ENCODE data around the gene SBF1.

Gene SBF1

DNA sequence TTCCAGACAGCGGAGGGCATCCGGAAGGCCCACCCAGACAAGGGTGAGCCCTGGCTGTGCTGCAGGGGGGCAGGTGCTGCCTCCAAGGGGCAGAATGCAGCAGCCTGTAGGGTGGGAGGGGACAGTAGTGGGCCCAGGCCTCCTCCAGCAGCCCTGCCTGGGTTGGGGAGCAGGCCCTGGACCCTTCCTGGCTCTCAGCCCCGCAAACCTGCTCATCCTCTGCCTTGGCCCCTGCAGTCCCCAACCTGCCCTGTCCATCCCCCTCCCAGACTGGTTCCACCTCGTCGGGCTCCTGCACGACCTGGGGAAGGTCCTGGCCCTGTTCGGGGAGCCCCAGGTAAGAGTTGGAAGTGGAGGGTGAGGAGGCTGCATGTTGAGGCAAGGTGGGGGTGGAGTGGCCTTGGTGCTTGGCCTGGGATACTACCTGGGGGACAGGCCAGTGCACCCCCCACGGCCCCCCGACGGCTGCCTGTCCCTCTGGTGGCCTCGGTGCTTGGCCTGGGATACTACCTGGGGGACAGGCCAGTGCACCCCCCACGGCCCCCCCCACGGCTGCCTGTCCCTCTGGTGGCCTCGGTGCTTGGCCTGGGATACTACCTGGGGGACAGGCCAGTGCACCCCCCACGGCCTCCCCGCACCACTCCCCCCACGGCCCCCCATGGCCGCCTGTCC, 13.3 kb upstream of the SBF1 start:
- H3K4me3 ChIP-seq (ENCODE audit: low read depth, low read length) = no peak overlapping the region
- TF ChIP-seq, protein P1, sequence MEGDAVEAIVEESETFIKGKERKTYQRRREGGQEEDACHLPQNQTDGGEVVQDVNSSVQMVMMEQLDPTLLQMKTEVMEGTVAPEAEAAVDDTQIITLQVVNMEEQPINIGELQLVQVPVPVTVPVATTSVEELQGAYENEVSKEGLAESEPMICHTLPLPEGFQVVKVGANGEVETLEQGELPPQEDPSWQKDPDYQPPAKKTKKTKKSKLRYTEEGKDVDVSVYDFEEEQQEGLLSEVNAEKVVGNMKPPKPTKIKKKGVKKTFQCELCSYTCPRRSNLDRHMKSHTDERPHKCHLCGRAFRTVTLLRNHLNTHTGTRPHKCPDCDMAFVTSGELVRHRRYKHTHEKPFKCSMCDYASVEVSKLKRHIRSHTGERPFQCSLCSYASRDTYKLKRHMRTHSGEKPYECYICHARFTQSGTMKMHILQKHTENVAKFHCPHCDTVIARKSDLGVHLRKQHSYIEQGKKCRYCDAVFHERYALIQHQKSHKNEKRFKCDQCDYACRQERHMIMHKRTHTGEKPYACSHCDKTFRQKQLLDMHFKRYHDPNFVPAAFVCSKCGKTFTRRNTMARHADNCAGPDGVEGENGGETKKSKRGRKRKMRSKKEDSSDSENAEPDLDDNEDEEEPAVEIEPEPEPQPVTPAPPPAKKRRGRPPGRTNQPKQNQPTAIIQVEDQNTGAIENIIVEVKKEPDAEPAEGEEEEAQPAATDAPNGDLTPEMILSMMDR (IDR thresholded peaks at IDR 0.05; ENCODE audit: low read depth, low read length) = no peak

DNA sequence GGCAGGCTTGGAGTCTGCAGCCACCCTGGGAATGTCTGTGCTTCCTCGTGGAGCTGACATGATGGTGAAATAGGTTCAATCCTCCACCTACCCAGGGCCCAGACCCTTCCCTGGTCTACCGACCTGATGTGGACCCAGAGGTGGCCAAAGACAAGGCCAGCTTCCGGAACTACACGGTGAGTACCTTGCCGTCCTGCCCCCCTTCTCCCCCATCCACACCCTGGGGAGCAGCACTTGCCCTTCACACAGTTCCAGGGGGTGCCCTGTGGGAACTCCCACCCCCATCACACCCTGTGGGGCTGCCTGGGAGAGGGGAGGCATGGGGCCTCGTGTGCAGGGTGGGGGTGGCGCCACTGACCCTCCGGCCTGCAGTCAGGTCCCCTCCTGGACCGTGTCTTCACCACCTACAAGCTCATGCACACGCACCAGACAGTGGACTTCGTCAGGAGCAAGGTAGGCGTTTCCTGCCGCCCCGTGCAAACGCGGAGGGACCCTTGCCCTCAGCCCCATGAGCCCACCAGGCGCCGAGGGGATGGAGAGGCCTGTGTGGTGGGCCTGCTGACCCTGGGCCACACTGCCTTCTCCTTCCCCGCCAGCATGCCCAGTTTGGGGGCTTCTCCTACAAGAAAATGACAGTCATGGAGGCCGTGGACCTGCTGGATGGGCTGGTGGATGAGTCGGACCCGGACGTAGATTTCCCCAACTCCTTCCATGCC, 12.6 kb upstream of the SBF1 start:
- H3K4me3 ChIP-seq (ENCODE audit: low read depth, low read length) = no peak overlapping the region
- TF ChIP-seq, protein P1 (IDR thresholded peaks at IDR 0.05; ENCODE audit: low read depth, low read length) = no peak

DNA sequence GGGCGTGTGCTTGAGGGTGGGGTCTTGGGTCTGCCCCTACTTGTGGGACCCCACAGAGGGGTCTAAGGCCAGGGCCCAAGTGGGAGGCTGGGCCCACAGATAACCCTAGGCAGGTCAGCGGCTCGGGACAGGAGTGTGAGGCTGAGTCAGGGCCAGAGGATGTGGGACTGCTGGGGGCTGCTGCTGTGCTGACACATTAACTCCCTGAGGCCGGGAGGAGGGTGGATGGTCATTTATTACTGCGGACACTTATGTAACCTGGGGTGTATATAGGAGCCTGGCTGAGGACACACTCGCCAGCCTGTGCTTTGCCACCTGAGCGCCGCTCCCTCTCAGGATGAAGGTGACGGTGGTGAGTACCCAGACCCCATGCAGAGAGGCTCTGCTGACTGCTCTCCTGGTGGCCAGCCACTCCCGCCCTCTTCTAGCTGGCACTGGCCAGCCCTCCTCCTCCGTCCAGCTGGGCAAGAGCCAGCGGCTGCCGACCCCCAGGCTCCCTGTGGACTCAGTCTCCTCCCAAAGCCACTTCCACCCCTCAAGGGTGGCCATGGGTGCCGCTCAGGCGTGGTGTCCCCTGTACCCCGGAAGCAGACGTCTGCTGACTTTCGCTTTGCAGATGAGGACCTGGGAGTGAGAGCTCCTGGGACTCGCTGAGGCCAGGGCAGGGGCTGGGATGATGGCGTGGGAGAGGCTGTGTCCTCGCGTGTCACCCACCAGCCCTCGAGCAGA, 11.9 kb upstream of the SBF1 start, which contains the start of gene MIOX:
Gene MIOX, plus strand, starts transcription at position 299 of the 729 bp plus-strand sequence. Its CDS starts 39 bp downstream, at position 338.
- TF ChIP-seq, protein P1 (IDR thresholded peaks at IDR 0.05; ENCODE audit: low read depth, low read length) = no peak
- H3K4me3 ChIP-seq (ENCODE audit: low read depth, low read length) = no peak within 1 kb of the TSS

DNA sequence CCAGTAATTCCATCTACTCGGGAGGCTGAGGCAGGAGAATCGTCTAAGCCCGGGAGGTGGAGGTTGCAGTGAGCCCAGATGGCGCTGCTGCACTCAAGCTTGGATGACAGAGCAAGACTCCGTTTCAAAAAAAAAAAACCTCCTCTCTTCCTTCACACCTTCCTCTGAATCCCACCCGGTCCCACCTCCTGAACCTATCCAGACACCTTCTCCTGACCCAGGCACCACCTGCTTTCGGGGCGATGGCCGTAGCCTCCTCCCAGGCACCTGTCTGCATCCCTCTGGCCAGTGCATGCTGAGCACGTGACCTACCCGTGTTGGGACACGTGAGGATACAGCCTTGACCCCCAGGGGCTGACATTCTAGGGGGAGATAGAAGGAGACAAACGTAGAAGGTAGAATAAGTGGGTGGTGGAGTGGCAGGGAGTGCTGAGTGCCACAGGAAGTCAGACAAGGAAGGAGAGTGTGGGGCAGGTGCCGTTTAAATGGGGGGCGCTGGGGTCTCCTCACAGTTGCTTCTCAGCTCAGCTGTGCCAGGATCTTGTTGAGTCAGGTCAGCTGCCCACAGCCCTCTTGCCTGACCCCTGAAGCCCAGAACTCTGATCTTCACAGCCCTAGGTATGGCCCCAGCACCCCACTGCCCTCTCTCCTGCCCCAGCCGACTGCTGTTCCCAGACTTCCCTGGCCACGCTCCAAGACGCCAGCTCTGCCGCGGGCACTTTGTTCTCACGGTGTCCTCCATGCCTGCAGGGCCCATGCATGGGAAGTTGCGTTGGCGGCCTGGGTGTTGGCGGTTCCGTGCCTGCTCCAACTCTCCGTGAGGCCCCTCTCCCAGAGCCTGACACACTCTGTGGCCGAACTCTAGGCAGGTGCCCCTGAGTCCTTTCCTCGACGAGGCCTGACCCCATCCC, 10.6 kb upstream of the SBF1 start:
- no peak overlapping the region for H3K4me3 ChIP-seq (ENCODE audit: low read depth, low read length)
- TF ChIP-seq, protein P1 (IDR thresholded peaks at IDR 0.05; ENCODE audit: low read depth, low read length) = no peak

DNA sequence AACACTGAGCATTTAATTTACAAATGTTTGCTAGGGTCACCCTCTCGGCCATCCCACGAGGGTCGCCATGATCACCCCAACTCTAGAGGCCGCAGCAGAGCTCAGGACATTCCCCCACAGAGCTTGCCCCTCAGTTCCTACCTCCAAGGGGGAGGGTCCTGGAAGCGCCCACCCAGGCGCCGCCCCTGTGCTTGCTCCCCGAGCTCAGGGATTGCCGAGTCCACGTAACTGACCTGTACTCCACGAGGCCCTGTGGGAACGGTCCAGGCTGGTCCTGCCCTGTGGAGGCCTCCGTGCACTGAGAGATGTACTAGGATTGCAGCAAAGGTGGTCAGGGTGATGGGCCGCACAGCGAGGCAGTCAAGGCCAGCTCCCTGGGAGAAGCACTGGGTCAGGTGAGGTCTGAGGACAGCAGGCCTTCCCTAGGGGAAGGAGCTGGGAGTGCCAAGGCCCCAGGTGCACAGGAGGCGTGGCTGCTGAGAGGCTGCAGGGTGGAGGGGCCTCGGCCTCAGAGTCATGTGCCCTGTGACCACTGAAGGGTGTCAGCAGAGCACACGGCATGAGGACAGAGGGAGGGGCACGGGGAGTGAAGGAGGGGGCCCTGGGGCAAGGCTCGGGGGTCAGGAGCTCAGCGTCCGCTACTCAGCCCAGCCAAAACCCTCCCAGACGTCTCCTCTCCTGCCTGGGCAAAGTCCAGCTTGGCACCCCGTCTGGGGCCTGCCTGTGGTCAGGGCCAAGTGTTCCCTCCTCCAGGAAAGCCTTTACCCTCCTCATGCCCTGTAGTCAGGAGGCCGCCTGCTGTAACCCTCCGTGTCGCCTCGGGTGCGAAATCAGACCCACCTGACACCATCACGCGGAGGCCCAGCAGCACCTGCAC, 9.4 kb upstream of the SBF1 start:
- no peak overlapping the region for H3K4me3 ChIP-seq (ENCODE audit: low read depth, low read length)
- TF ChIP-seq, protein P1 (IDR thresholded peaks at IDR 0.05; ENCODE audit: low read depth, low read length) = no peak

DNA sequence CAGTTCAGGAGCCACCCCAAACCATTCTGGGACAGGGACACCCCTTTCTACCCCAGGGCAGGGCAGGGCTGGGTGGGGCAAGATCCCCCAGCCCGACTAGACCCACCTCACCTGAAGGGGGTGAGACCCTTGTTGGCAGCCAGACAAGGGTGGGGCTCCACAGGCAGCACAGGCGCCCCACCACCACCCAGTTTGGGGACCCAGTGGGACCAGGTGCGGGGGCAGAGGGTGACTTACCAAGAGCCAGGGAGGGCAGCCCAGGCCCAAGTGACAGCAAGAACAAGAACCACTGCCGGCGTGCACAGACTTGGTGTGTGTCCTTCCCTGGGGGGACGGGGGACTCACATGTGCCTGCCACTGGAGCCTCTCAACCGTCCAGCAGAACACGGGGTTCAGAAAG, 8.7 kb upstream of the SBF1 start:
- TF ChIP-seq, protein P1 (IDR thresholded peaks at IDR 0.05; ENCODE audit: low read depth, low read length) = no peak
- no peak overlapping the region for H3K4me3 ChIP-seq (ENCODE audit: low read depth, low read length)

Data from WI38 (cell line).